GM19035 (cell line): ENCODE data around the gene NAA16.
"Not testable (repeated sequence)": the region's sequence is repeated elsewhere in the genome, so short reads cannot be mapped to it uniquely, and the experiment has no call there.

Experiments
- ATAC-seq: cut with Tn5 transposase; IDR thresholded peaks from one replicate; pipeline ENCODE4 v1.9.1; 2021; ENCODE audit not compliant: unreplicated experiment

NAA16 gene

DNA sequence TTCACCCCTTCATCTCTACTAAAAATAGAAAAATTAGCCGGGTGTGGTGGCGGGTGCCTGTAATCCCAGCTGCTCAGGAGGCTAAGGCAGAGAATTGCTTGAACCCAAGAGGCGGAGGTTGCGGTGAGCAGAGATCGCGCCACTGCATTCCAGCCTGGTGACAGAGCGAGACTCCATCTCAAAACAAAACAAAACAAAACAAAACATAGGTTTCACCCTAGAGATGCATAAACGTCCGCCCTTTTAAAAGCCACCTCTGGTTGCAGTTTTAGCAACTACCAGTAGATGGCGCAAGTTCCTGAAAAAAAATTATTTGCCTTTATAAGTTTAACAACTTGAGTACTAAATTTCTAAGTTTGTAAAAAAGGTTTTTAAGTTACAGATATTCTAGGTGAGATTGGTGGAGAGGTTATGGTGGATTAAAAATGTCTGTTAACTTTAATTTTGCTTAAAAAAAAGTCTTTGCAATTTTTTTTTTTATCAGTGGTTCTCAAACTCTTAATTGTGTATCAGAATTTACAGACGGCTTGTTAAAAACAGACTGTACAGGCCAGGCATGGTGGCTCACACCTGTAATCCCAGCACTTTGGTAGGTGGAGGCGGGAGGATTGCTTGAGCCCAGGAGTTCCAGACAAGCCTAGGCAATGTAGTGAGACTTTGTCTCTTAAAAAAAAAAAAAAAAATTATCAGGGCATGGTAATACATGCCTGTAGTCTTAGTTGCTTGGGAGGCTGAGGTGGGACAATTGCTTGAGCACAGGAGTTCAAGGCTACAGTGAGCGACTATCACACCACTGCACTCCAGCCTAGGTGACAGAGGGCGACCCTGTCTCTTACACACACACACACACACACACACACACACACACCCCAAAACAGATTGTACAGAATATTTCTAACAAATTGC is 42.1 kb downstream of the NAA16 start:
- no peak for ATAC-seq

DNA sequence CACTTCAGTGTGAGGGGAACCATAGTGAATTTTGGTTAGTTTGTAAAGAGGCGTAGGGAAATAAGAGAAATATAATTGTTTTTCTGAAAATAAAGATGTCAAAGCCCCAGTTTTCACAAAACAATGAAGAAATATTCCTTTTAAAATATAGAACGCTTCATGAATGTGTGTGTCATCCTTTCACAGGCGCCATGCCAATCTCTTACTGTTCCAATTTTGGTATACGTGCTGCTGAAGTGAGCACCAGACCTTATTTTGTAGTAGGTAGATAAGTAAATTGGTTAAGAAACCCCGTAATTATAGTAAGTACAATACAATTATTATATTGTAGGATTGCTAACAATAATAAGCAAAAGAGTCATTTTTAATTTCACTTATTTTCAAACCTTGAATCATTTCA is 43.3 kb downstream of the NAA16 start:
- ATAC-seq = no peak

DNA sequence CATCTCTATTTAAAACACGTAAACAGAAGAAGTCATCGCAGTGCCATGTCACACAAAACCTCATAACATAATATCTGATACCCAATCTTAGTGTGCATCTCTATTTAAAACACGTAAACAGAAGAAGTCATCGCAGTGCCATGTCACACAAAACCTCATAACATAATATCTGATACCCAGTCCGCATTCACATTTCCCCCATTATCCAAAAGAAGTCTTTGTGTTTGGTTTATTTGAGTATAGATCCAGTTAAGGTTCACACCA is 45.2 kb downstream of the NAA16 start:
- not testable (repeated sequence) for ATAC-seq

DNA sequence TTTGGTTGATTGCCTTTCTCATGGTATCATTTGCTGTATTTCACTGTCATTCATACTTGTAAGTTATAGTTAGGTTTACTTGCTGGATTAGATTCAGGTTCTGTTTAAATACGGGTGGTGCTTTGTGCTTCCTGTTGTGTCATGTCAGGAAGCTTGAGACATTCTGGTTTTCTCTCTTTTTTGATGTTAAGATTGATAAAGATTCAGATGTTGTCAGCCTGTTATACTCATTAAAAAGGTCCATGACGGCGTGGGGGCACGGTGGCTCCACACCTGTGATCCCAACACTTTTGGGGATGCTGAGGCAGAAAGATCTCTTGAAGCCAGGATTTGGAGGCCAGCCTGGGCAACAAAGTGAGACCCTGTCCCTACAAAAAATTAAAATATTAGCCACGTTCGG is 45.7 kb downstream of the NAA16 start:
- no peak for ATAC-seq

DNA sequence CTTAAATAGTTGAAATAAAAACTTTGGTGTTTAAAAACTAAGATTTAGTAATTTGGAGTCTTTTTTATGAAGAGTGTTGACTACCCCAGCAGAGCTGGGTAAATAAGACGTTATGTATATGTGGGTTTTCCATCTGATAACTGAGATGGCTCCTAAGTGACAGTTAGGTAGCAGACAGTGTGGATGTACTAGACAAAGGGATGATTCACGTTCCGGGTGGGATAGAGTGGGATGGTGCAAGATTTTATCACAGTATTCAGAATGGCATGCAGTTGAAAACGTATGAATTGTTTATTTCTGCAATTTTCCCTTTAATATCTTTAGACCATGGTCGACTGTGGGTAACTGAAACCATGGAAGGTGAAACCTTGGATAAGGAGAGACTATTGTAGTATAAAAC is 50.4 kb downstream of the NAA16 start:
- no peak for ATAC-seq

- no peak for ATAC-seq
Measured at GRCh38 chr13:41364043-41364442, 53.0 kb downstream of the NAA16 start.

DNA sequence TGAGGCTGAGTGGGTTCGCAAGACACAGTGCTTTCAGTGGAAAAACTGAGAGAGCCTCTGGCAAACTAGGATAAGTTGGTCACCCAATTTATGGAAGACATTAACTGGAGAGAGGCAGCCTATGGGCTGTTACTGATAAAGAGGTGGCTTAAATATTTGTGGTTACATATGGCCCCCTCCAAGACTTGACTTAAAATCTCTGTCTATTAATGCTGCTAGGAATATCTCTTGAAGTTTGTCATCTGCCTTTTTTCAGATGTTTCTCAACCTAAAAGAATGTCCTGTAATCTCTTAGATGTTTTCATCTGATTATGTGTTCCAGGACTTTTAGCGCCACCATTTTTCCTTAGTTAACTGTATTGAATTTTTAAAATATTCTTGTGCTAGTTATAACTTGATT is 54.6 kb downstream of the NAA16 start:
- ATAC-seq = no peak

DNA sequence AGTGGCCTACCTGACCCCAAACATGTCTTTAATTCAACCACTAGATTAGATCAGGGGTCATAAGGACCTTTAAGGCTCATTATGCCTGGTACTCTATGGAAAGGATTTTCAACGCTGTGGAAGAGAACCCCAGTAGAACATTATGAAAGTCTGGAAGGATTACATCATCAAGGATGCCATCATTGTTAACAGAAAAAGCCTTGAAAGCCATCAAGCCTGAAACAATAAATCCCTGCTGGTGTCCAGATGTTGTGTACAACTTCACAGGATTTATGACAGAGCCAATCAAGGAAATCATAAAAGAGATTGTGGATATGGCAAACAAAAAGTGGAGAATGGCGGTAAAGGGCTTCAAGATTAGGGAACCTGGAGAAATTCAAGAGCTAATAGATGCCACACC is 59.7 kb downstream of the NAA16 start:
- no peak for ATAC-seq

DNA sequence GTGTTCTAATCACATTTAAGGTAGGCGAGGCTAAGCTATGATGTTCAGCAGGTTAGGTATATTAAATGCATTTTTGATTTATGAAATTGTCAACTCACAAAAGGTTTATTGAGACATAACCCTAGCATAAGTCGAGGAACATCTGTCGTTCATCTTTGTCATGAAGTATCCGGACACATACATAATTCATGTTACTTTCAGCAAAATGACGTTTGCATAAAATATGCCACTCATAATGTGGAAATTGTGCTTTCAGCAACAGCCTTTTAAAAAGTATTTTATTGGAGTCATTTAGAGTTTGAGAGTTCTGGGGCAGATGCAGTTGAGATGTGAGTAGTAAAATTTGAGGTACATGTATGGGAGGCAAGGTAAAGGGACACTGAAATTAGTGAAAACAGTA is 66.4 kb downstream of the NAA16 start:
- no peak for ATAC-seq

- ATAC-seq = no peak
Measured at GRCh38 chr13:41382431-41382830, 71.4 kb downstream of the NAA16 start.

GRCh38 chr13:41383386-41383785 is 72.3 kb downstream of the NAA16 start:
- ATAC-seq = no peak

- ATAC-seq = no peak
Measured at GRCh38 chr13:41384749-41385503, 73.9 kb downstream of the NAA16 start.

GRCh38 chr13:41386211-41386610 is 75.1 kb downstream of the NAA16 start:
- no peak for ATAC-seq

DNA sequence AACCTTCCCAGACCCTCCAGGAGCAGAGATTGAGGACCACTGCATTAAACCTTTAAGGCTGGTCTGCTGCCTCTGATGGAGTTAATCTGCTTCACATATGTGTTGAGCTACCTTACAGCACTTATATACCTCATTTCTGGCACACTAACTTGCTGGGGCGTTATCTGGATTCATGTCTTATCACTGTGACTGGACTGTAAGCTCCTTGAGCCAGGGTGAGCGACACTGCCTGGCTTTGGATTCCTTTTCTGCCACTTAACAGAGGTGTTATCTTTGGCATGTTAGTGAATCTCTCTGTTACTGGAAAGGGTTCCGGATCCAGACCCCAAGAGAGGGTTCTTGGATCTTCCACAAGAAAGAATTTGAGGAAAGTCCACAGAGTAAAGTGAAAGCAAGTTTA is 76.5 kb downstream of the NAA16 start:
- no peak for ATAC-seq

- ATAC-seq = no peak
Measured at GRCh38 chr13:41388143-41388881, 77.2 kb downstream of the NAA16 start.

- ATAC-seq = no peak
Measured at GRCh38 chr13:41389580-41389979, 78.5 kb downstream of the NAA16 start.

GRCh38 chr13:41394166-41394565 is 83.1 kb downstream of the NAA16 start:
- ATAC-seq = no peak

DNA sequence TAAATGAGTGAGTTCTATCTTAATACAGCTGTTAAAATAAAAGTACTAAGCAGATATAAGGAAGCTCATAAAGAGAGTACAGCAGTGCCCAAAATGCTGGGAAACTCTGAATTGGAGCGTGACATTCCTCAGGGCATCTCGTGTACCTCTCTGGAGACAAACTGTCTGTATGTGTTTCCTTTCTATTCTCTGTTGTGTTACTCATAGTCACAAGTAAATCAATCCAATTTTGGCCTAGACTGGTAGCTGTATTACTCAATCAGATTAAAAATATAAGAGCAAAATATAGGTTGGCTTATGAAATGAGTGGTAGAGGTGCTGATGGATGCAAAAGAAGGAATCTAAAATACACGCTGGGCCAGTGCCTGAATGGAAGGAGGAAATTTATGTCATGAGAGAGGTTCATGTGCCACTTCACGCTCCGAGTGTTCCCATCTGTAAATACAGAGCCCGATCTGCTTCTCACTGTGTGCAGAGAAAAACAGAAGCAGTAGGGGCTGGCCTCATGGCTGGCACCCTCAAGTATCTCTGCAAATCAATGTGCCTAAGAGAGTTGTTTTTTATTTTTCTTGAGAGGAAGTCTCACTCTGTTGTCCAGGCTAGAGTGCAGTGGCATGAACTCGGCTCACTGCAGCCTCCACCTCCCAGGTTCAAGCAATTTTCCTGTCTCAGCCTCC is 87.6 kb downstream of the NAA16 start:
- no peak for ATAC-seq

DNA sequence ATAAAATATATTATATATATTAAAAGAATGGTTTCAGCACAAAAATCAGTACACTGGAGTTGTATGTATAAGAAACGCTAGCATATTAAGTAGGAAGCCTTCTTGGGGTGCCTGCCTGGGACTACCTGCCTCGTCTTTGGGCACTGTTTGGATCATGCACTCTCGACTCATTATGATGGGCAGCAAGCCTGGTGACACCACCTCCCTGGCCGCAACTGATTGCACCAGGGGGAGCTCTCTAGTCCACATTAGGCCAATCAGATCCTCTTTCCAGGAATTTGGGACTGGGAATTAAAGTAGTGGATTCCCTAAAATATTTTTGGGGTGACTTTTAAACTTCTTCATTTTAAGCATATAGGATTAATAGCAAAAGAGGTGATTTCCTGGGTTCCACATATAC is 90.3 kb downstream of the NAA16 start:
- no peak for ATAC-seq

GRCh38 chr13:41402691-41403511 is 91.8 kb downstream of the NAA16 start:
- no peak for ATAC-seq
